Measurements from ENCODE around the gene RNF208.

Gene RNF208, protein sequence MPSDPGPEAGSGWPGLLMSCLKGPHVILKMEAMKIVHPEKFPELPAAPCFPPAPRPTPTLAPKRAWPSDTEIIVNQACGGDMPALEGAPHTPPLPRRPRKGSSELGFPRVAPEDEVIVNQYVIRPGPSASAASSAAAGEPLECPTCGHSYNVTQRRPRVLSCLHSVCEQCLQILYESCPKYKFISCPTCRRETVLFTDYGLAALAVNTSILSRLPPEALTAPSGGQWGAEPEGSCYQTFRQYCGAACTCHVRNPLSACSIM

DNA sequence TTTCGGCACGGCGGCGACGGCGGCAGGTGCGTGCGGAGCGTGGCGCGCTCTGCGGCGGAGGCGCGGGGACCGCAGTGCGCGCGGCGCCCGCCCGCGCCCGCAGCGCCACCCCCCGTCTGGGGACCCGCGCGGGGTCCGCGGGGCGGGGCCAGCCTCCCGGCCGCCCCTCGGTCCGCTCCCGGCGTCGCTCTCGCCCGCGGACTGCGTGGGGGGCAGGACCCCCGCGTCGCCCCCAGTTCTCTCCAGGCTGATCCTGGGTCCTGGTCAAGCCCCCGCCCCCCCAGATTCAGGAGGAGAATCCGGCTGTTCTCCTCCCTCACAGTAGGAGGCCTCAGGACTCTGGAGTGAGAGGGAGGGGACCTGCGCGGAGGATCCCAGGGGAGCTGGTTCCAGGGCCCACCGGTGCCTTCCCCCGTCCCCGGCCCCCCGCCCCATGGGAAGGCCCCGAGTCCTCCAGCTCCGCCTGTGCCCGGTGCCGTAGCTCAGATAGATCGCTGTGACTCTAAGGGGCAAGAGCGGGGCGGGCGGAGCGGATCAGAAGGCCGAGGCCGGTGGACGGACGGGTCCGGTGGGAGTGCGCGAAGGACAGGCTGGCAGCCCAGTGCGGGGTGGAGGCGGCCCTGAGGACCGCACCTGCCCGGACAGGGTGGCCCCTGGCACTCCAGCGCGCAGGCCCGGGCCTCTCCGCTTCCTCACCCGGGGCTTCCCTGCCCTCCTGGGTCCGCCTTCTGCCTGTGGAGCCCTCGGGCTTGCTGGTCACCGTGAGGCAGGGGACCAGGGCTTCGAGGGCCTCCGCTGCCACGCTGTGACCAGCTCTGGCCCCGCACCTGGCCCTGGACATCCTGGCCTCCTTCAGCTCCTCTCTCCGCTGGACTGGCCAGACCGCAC, at the start of gene RNF208:
Gene RNF208 (minus strand): TSS at position 51 of the 888 bp plus-strand sequence. CDS start 1,028 bp downstream, outside the sequence.
- no peaks in the 10 kb centered on the region for H3K36me3 Mint-ChIP-seq (ENCODE audit: low read depth)
- peak within 1 kb of the TSS; percentile 84 for H3K4me3 Mint-ChIP-seq
- TF ChIP-seq, protein P1, sequence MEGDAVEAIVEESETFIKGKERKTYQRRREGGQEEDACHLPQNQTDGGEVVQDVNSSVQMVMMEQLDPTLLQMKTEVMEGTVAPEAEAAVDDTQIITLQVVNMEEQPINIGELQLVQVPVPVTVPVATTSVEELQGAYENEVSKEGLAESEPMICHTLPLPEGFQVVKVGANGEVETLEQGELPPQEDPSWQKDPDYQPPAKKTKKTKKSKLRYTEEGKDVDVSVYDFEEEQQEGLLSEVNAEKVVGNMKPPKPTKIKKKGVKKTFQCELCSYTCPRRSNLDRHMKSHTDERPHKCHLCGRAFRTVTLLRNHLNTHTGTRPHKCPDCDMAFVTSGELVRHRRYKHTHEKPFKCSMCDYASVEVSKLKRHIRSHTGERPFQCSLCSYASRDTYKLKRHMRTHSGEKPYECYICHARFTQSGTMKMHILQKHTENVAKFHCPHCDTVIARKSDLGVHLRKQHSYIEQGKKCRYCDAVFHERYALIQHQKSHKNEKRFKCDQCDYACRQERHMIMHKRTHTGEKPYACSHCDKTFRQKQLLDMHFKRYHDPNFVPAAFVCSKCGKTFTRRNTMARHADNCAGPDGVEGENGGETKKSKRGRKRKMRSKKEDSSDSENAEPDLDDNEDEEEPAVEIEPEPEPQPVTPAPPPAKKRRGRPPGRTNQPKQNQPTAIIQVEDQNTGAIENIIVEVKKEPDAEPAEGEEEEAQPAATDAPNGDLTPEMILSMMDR (IDR thresholded peaks at IDR 0.05; ENCODE audit: unreplicated experiment in 3 of 3) = no peak
- peak within 1 kb of the TSS in 2 of 3 experiments; percentile 68 to 74 for H3K27ac Mint-ChIP-seq
- peaks cover 1% of the 10 kb centered on the region for H3K4me1 Mint-ChIP-seq
- no peaks in the 10 kb centered on the region for H3K9me3 Mint-ChIP-seq
- peaks cover under 1% of the 10 kb centered on the region for H3K27me3 Mint-ChIP-seq (ENCODE audit: low read depth)

DNA sequence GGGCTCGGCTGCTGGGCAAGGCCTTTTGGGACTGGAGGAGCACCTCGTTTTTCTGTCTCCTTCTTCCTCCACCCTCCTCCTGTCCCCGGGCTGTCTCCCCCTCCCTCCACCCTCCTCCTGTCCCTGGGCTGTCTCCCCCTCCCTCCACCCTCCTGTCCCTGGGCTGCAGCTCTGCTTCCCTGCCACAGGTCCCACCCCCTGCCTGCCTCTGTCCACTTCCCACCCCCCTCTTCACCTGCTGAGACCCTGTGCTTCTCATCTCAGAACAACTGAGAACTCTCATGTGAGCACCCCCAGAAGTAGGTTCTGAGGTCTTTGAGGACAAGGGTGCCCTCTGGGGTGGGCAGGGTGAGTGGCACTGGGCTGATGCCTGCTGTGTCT, 49.6 kb upstream of the RNF208 start:
- peaks cover 23% of the 10 kb centered on the region for H3K36me3 Mint-ChIP-seq (ENCODE audit: low read depth)
- no peaks in the 10 kb centered on the region for H3K27me3 Mint-ChIP-seq (ENCODE audit: low read depth)
- no peaks in the 10 kb centered on the region for H3K9me3 Mint-ChIP-seq
- H3K4me3 Mint-ChIP-seq = no peak overlapping the region
- no peak overlapping the region for H3K27ac Mint-ChIP-seq
- peaks cover 15% of the 10 kb centered on the region for H3K4me1 Mint-ChIP-seq
- TF ChIP-seq, protein P1 (IDR thresholded peaks at IDR 0.05; ENCODE audit: unreplicated experiment in 3 of 3) = no peak

DNA sequence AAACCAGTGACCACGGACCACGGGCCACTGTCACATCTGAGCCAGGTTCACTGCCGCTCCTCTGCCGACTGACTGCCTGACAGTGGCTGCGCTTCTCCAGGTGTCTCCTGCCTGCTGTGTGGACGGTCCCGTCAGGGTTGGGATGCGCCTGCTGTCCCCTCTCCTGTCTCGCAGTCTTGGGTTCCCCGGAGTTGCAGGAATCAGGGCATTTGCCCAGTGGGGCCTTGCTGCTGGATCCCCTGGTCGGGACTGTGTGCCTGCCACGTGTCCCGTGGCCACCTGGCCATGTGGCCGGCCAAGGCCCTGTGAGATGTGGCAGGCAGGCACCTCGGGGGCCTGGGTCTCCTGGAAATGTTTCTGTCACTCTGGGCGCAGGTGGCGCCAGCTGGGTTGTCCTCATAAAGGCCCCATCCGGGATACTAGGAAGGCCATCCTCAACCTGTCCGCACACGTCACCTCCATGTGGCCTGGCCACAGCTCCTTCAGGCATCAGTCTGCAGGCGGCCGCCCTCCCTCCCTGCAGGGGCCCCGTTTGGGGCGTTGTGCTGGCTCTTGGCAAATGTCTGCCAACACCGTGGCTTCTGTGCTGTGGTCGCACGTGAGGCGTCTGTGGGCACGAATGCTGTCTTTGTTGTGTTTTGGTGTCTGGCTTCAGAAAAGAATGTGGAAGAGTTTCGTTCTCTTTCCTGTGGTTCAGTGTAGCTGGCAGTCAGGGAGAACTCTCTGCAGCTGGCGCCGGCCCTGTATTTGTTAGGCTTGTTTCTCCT, 49.1 kb upstream of the RNF208 start:
- H3K36me3 Mint-ChIP-seq (ENCODE audit: low read depth) = peaks cover 23% of the 10 kb centered on the region
- H3K4me1 Mint-ChIP-seq = peaks cover 14% of the 10 kb centered on the region
- no peak overlapping the region for H3K27ac Mint-ChIP-seq
- no peaks in the 10 kb centered on the region for H3K27me3 Mint-ChIP-seq (ENCODE audit: low read depth)
- H3K4me3 Mint-ChIP-seq = no peak overlapping the region
- no peaks in the 10 kb centered on the region for H3K9me3 Mint-ChIP-seq
- TF ChIP-seq, protein P1 (IDR thresholded peaks at IDR 0.05; ENCODE audit: unreplicated experiment in 3 of 3) = no peak

DNA sequence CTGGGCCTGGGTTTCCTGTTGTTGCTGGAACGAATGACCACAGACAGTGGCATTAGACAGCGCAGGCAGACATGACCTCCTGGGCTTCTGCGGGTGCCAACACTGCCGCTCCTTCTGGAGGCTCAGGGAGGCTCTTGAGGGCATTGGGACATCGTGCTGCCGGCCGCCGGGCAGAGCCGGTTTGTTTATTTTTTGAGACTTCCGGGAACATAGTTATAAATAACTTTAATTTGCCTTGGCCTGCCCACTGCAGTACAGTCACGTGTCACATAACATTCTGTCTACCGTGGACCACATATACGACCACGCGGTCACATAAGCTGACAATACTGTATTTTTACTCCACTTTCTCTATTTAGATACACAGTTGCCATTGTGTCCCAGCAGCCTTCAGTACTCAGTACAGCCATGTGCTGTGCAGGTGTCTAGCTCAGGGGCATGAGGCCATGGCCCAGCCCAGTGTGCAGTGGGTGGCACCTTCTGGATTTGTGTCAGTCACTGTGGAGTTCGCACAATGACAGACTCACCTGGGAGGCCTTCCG, 47.3 kb upstream of the RNF208 start:
- TF ChIP-seq, protein P1 (IDR thresholded peaks at IDR 0.05; ENCODE audit: unreplicated experiment in 3 of 3) = no peak

DNA sequence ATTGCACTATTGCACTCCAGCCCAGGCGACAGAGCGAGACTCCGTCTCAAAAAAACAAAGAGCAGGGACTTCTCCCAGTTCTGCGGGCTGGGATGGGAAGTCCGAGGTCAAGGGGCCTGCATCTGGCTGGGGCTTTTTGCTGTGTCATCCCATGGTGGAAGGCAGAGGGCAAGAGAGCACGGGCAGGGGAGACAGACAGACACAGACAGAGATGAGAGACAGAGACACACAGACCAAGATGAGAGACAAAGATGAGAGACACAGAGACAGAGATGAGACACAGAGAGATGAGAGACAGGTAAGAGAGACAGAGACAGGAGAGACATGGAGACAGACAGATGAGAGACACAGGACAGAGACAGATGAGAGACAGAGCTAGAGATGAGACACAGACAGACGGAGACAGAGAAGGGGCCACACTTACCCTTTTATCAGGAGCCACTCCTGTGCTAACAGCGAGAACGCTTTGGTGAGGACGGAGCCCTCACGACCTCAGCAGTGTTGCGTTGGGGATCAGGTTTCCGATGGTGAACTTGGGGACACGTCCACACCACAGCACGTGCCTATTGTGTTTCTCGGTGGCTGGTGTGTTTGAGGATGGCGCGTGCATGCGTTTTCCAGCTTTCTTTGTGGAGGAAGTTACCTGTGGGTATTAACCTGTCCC, 46.6 kb upstream of the RNF208 start:
- Mint-ChIP-seq H3K27ac (no peak overlapping the region), H3K4me1 (no peaks in the 10 kb centered on the region), H3K27me3 (ENCODE audit: low read depth) (no peaks in the 10 kb centered on the region), H3K4me3 (no peak overlapping the region), H3K9me3 (no peaks in the 10 kb centered on the region), H3K36me3 (ENCODE audit: low read depth) (peaks cover 22% of the 10 kb centered on the region)
- TF ChIP-seq, protein P1 (IDR thresholded peaks at IDR 0.05; ENCODE audit: unreplicated experiment in 3 of 3) = no peak

More for the DNA sequence above, 47.3 kb upstream of the RNF208 start:
- Mint-ChIP-seq H3K9me3 (no peaks in the 10 kb centered on the region), H3K4me1 (peaks cover under 1% of the 10 kb centered on the region), H3K27ac (no peak overlapping the region), H3K4me3 (no peak overlapping the region), H3K36me3 (ENCODE audit: low read depth) (peaks cover 23% of the 10 kb centered on the region), H3K27me3 (ENCODE audit: low read depth) (no peaks in the 10 kb centered on the region)

All from nephron (organoid).